Trophoblast cell (in vitro differentiated cells and primary cell): ENCODE measurements around the gene USP13.

ENCODE experiments used
- DNase-seq, 2 donors: peaks; one replicate each; pipeline ENCODE4 v3.0.0-alpha.2; 2016
- H2AFZ ChIP-seq: 2 replicates; pipeline ENCODE4 v1.6.1; 2013; ENCODE audit warnings: low read length, moderate library complexity, mild to moderate bottlenecking; ENCODE audit not compliant: insufficient read depth, poor library complexity
- H2AK5ac ChIP-seq: 2 replicates; pipeline ENCODE4 v1.6.1; 2013; ENCODE audit warnings: mild to moderate bottlenecking, low read length
- H2BK120ac ChIP-seq: 2 replicates; pipeline ENCODE4 v1.6.1; 2013; ENCODE audit warnings: low read length, mild to moderate bottlenecking, moderate library complexity; ENCODE audit not compliant: insufficient read depth, poor library complexity
- H2BK12ac ChIP-seq: 2 replicates; pipeline ENCODE4 v1.6.1; 2013; ENCODE audit warnings: mild to moderate bottlenecking, low read length, moderate library complexity
- H2BK5ac ChIP-seq: 2 replicates; pipeline ENCODE4 v1.6.1; 2013; ENCODE audit warnings: low read length, low read depth, moderate library complexity, mild to moderate bottlenecking; ENCODE audit not compliant: poor library complexity
- H3K14ac ChIP-seq: 2 replicates; pipeline ENCODE4 v1.6.1; 2013; ENCODE audit warnings: mild to moderate bottlenecking, low read length
- H3K18ac ChIP-seq: 2 replicates; pipeline ENCODE4 v1.6.1; 2013; ENCODE audit warnings: mild to moderate bottlenecking, low read length
- H3K23ac ChIP-seq: 2 replicates; pipeline ENCODE4 v1.6.1; 2013; ENCODE audit warnings: low read length
- H3K27ac ChIP-seq: 2 replicates; pipeline ENCODE4 v1.5.1; 2013; ENCODE audit warnings: low read depth, mild to moderate bottlenecking, inconsistent platforms, low read length, moderate library complexity
- H3K27me3 ChIP-seq: 2 replicates; pipeline ENCODE4 v1.6.1; 2013; ENCODE audit warnings: inconsistent platforms, mild to moderate bottlenecking, low read length, moderate library complexity; ENCODE audit not compliant: insufficient read depth
- H3K36me3 ChIP-seq, 2 experiments: 1 replicate in 1 of 2; 2 replicates in 1 of 2; pipeline ENCODE4 v1.6.1; 2013; ENCODE audit warnings: low read length in 2 of 2, mild to moderate bottlenecking in 2 of 2, moderate library complexity in 1 of 2; ENCODE audit not compliant: insufficient read depth in 2 of 2, control insufficient read depth in 1 of 2
- H3K4ac ChIP-seq: 2 replicates; pipeline ENCODE4 v1.6.1; 2013; ENCODE audit warnings: low read depth, mild to moderate bottlenecking, low read length, moderate library complexity
- H3K4me1 ChIP-seq, 2 experiments: 1 replicate in 1 of 2; 2 replicates in 1 of 2; pipeline ENCODE4 v1.6.1; 2013; ENCODE audit warnings: low read length in 2 of 2, mild to moderate bottlenecking in 2 of 2, moderate library complexity in 1 of 2; ENCODE audit not compliant: insufficient read depth in 2 of 2, control insufficient read depth in 1 of 2
- H3K4me2 ChIP-seq: 2 replicates; pipeline ENCODE4 v1.6.1; 2013; ENCODE audit warnings: inconsistent platforms, mild to moderate bottlenecking, low read length, moderate library complexity
- H3K4me3 ChIP-seq: 2 replicates; pipeline ENCODE4 v1.5.1; 2013; ENCODE audit warnings: mild to moderate bottlenecking, low read depth, low read length, inconsistent platforms
- H3K79me1 ChIP-seq: one replicate; pipeline ENCODE4 v1.6.1; 2013; ENCODE audit warnings: low read length
- H3K79me2 ChIP-seq: 2 replicates; pipeline ENCODE4 v1.6.1; 2013; ENCODE audit warnings: low read length, mild to moderate bottlenecking; ENCODE audit not compliant: control insufficient read depth, insufficient read depth, poor library complexity
- H3K9ac ChIP-seq: 2 replicates; pipeline ENCODE4 v1.6.1; 2013; ENCODE audit warnings: mild to moderate bottlenecking, low read length
- H3K9me3 ChIP-seq: 2 replicates; pipeline ENCODE4 v1.6.1; 2013; ENCODE audit warnings: low read depth, mild to moderate bottlenecking, control low read depth, inconsistent platforms, low read length; ENCODE audit not compliant: insufficient read depth
- H4K12ac ChIP-seq: 2 replicates; pipeline ENCODE4 v1.6.1; 2013; ENCODE audit warnings: low read depth, mild to moderate bottlenecking, low read length, moderate library complexity
- H4K8ac ChIP-seq: 2 replicates; pipeline ENCODE4 v1.6.1; 2013; ENCODE audit warnings: low read depth, mild to moderate bottlenecking, low read length, moderate library complexity
- H4K91ac ChIP-seq: one replicate; pipeline ENCODE4 v1.6.1; 2013; ENCODE audit warnings: low read depth, mild to moderate bottlenecking, low read length, moderate library complexity
- WGBS: extraction: QIAGEN DNeasy Blood & Tissue Kit; methylation state at CpG from one replicate; pipeline ENCODE4 v1.1.7; 2013; ENCODE audit warnings: missing lambda C conversion rate; ENCODE audit not compliant: insufficient read length, insufficient coverage; ENCODE audit errors: extremely low coverage; 5-methylcytosine and 5-hydroxymethylcytosine counted together

The USP13 gene

GRCh38 chr3:179719048-179719734 lies 66.4 kb downstream of the USP13 start:
- Histone ChIP-seq H3K79me1 (no peaks in the 10 kb centered on the region), H2AK5ac (no peak overlapping the region), H3K4ac (no peak overlapping the region), H2BK120ac (no peak overlapping the region), H3K4me3 (no peak overlapping the region), H3K9ac (no peak overlapping the region), H2AFZ (no peak overlapping the region), H3K18ac (no peak overlapping the region), H3K4me1 (no peaks in the 10 kb centered on the region), H3K4me2 (no peak overlapping the region), H2BK12ac (no peak overlapping the region), H4K91ac (no peak overlapping the region), H3K23ac (no peak overlapping the region), H2BK5ac (no peak overlapping the region), H3K9me3 (no peaks in the 10 kb centered on the region), H3K27me3 (no peaks in the 10 kb centered on the region), H3K36me3 (peaks cover 2 to 3% of the 10 kb centered on the region in 2 experiments), H3K14ac (no peak overlapping the region), H4K12ac (no peak overlapping the region), H4K8ac (no peak overlapping the region), H3K79me2 (no peaks in the 10 kb centered on the region), H3K27ac (no peak overlapping the region)
- DNase-seq, result no peak
- WGBS, result no CpG with 5 or more reads among the region's 10 CpGs

- H3K14ac ChIP-seq, result no peak overlapping the region
- no peak overlapping the region for H4K12ac ChIP-seq
- H3K23ac ChIP-seq, result no peak overlapping the region
- H2BK120ac ChIP-seq, result no peak overlapping the region
- DNase-seq, result no peak
- no peaks in the 10 kb centered on the region for H3K79me2 ChIP-seq
- H3K9me3 ChIP-seq, result no peaks in the 10 kb centered on the region
- H4K91ac ChIP-seq, result no peak overlapping the region
- H3K4me2 ChIP-seq, result no peak overlapping the region
- peaks cover 2 to 3% of the 10 kb centered on the region in 2 experiments for H3K36me3 ChIP-seq
- H3K27ac ChIP-seq, result no peak overlapping the region
- no peak overlapping the region for H3K18ac ChIP-seq
- no peaks in the 10 kb centered on the region for H3K4me1 ChIP-seq
- no peak overlapping the region for H2AK5ac ChIP-seq
- H4K8ac ChIP-seq, result no peak overlapping the region
- H2BK12ac ChIP-seq, result no peak overlapping the region
- no peaks in the 10 kb centered on the region for H3K27me3 ChIP-seq
- no peak overlapping the region for H3K4ac ChIP-seq
- H2BK5ac ChIP-seq, result no peak overlapping the region
- no peak overlapping the region for H2AFZ ChIP-seq
- H3K4me3 ChIP-seq, result no peak overlapping the region
- WGBS, result no CpG with 5 or more reads among the region's 8 CpGs
- H3K79me1 ChIP-seq, result no peaks in the 10 kb centered on the region
- no peak overlapping the region for H3K9ac ChIP-seq
These were observed 67.4 kb downstream of the USP13 start for GRCh38 chr3:179720196-179720595.

GRCh38 chr3:179723617-179724016 lies 70.8 kb downstream of the USP13 start:
- Histone ChIP-seq H4K12ac (no peak overlapping the region), H2BK12ac (no peak overlapping the region), H3K36me3 (peaks cover 2 to 3% of the 10 kb centered on the region in 2 experiments), H2AK5ac (no peak overlapping the region), H2AFZ (no peak overlapping the region), H3K27ac (no peak overlapping the region), H3K4me1 (no peaks in the 10 kb centered on the region), H3K9ac (no peak overlapping the region), H3K14ac (no peak overlapping the region), H2BK120ac (no peak overlapping the region), H3K4ac (no peak overlapping the region), H3K79me2 (no peaks in the 10 kb centered on the region), H3K79me1 (no peaks in the 10 kb centered on the region), H2BK5ac (no peak overlapping the region), H3K18ac (no peak overlapping the region), H3K4me3 (no peak overlapping the region), H3K23ac (no peak overlapping the region), H4K8ac (no peak overlapping the region), H3K9me3 (no peaks in the 10 kb centered on the region), H3K27me3 (no peaks in the 10 kb centered on the region), H3K4me2 (no peak overlapping the region), H4K91ac (no peak overlapping the region)
- DNase-seq, result no peak

- Histone ChIP-seq H3K79me1 (no peaks in the 10 kb centered on the region), H3K27ac (no peak overlapping the region), H4K8ac (no peak overlapping the region), H4K91ac (no peak overlapping the region), H2BK12ac (no peak overlapping the region), H3K23ac (no peak overlapping the region), H3K79me2 (no peaks in the 10 kb centered on the region), H3K36me3 (peaks cover 2 to 3% of the 10 kb centered on the region in 2 experiments), H3K4ac (no peak overlapping the region), H3K14ac (no peak overlapping the region), H3K9ac (no peak overlapping the region), H3K9me3 (no peaks in the 10 kb centered on the region), H2AFZ (no peak overlapping the region), H3K18ac (no peak overlapping the region), H2BK5ac (no peak overlapping the region), H3K4me2 (no peak overlapping the region), H3K4me3 (no peak overlapping the region), H3K4me1 (no peaks in the 10 kb centered on the region), H2AK5ac (no peak overlapping the region), H2BK120ac (no peak overlapping the region), H3K27me3 (no peaks in the 10 kb centered on the region), H4K12ac (no peak overlapping the region)
- no peak for DNase-seq
- WGBS, result no CpG with 5 or more reads among the region's 5 CpGs
These were observed 73.3 kb downstream of the USP13 start for GRCh38 chr3:179726075-179726699.
